Right lobe of liver (tissue), 6 donors: ENCODE results near the gene OSBPL3. TPM values are rescaled to one million over a fixed set of nuclear protein-coding genes. Genes with fewer than 3 reads are reported as not detected.

Source experiments
- ATAC-seq, 4 donors: fragments of 200-7000 bp; cut with Tn5 transposase; one replicate each; pipeline ENCODE4 v1.9.1; 2020; ENCODE audit warnings: mild to moderate bottlenecking in 4 of 4, moderate library complexity in 4 of 4
- DNase-seq, 3 donors: peaks; one replicate each; pipeline ENCODE4 v3.0.0-alpha.2; 2020
- H3K27ac ChIP-seq, 3 donors: fragments of 200-600 bp; one replicate each; pipeline ENCODE4 v1.8.0; 2022
- H3K27me3 ChIP-seq, 2 donors: fragments of 200-600 bp; one replicate each; pipeline ENCODE4 v1.8.0; 2022
- H3K36me3 ChIP-seq, 4 donors: fragments of 200-600 bp; sonication (generic) in 1 of 4; one replicate each; pipeline versions ENCODE4 v1.5.1 to v1.8.0; 2017 to 2022; ENCODE audit warnings: control low read depth in 1 of 4
- H3K4me1 ChIP-seq, 4 donors: fragments of 200-600 bp; sonication (generic) in 1 of 4; one replicate each; pipeline versions ENCODE4 v1.5.1 to v1.8.0; 2017 to 2022; ENCODE audit warnings: control low read depth in 1 of 4
- H3K4me3 ChIP-seq, 3 donors: fragments of 200-600 bp; one replicate each; pipeline ENCODE4 v1.8.0; 2022
- H3K9me3 ChIP-seq, 4 donors: fragments of 200-600 bp; sonication (generic) in 1 of 4; one replicate each; pipeline versions ENCODE4 v1.5.1 to v1.8.0; 2017 to 2022; ENCODE audit warnings: control low read depth in 1 of 4
- POLR2A ChIP-seq: fragments of 450-650 bp; IDR thresholded peaks from one replicate; pipeline ENCODE4 v1.6.1; 2017; ENCODE audit warnings: antibody characterized with exemption, mild to moderate bottlenecking
- WGBS: methylation state at CpG from one replicate; pipeline ENCODE4 v1.1.6; 2018; ENCODE audit warnings: low coverage, low lambda C conversion rate; ENCODE audit not compliant: insufficient coverage; ENCODE audit errors: missing lambda C conversion rate; 5-methylcytosine and 5-hydroxymethylcytosine counted together
- intact Hi-C, 2 donors: fragments of 100-400 bp; cut with DNase I; formaldehyde crosslinking; loops; one replicate each; pipeline versions ENCODE4 v1.11.2 to v1.14.1; 2022
- total RNA-seq, 6 experiments: library from RNA; depleted of rRNA in 2 of 6; stranded (reverse); fragments of >200 nt in 2 of 6; fragmentation: NEBNext Ultra II Directional in 3 of 6; extraction: Animal tissue kit (Norgen Biotek cat#: 25700) in 3 of 6; gene quantifications; one replicate each; pipeline versions ENCODE4 v1.1.0 to v1.2.4, GENCODE V29; 2016 to 2023
- TF ChIP-seq, protein P1 (sequence below), 4 donors: fragments of 200-600 bp in 3 of 4; fragments of 450-650 bp in 1 of 4; IDR thresholded peaks; one replicate each; pipeline versions ENCODE4 v1.5.1 to v1.8.0; 2016 to 2022; ENCODE audit warnings: antibody characterized with exemption in 4 of 4, mild to moderate bottlenecking in 2 of 4
- donor health status: DM: no; HTN: yes; CAD: no.
- donor health status: DM: no; HTN: no; CAD: no.
- donor health status: DM: no; HTN: no; CAD: no.
- donor health status: DM: no; HTN: yes; CAD: no.
- donor health status: DM: no; HTN: yes; CAD: no.

OSBPL3 gene
- total RNA-seq, 6 experiments from 2014 or later = 0.70 to 8.2 (median 2.4) TPM

DNA sequence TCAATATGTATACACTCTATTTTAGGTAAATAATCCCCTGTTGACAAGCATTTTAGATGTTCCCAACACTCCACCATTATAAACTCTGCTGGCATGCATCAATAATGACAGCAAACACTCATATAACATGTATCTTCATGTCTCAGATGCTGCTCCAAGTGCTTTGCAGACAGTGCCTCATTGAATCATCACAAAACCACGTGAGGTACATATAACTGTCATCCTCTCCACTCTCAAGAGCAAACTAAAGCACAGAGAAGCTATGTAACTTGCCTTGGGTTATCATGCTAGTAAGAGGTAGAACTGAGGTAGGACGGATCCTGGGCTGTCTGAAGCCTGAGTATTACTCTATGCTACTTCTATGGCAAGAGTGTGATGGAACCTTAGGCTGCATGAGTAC, 150.2 kb downstream of the OSBPL3 start:
- ATAC-seq = no peak
- Histone ChIP-seq H3K4me1 (no peaks in the 10 kb centered on the region), H3K9me3 (no peaks in the 10 kb centered on the region), H3K27me3 (no peaks in the 10 kb centered on the region), H3K4me3 (no peak overlapping the region), H3K36me3 (no peaks in the 10 kb centered on the region), H3K27ac (no peak overlapping the region)
- TF ChIP-seq, protein P1, sequence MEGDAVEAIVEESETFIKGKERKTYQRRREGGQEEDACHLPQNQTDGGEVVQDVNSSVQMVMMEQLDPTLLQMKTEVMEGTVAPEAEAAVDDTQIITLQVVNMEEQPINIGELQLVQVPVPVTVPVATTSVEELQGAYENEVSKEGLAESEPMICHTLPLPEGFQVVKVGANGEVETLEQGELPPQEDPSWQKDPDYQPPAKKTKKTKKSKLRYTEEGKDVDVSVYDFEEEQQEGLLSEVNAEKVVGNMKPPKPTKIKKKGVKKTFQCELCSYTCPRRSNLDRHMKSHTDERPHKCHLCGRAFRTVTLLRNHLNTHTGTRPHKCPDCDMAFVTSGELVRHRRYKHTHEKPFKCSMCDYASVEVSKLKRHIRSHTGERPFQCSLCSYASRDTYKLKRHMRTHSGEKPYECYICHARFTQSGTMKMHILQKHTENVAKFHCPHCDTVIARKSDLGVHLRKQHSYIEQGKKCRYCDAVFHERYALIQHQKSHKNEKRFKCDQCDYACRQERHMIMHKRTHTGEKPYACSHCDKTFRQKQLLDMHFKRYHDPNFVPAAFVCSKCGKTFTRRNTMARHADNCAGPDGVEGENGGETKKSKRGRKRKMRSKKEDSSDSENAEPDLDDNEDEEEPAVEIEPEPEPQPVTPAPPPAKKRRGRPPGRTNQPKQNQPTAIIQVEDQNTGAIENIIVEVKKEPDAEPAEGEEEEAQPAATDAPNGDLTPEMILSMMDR (IDR thresholded peaks at IDR 0.05) = no peak
- no peak for TF ChIP-seq POLR2A
- intact Hi-C loops = no loop called here
- DNase-seq = no peak
- WGBS = 83% methylated on average over 2 of the region's 2 CpGs

DNA sequence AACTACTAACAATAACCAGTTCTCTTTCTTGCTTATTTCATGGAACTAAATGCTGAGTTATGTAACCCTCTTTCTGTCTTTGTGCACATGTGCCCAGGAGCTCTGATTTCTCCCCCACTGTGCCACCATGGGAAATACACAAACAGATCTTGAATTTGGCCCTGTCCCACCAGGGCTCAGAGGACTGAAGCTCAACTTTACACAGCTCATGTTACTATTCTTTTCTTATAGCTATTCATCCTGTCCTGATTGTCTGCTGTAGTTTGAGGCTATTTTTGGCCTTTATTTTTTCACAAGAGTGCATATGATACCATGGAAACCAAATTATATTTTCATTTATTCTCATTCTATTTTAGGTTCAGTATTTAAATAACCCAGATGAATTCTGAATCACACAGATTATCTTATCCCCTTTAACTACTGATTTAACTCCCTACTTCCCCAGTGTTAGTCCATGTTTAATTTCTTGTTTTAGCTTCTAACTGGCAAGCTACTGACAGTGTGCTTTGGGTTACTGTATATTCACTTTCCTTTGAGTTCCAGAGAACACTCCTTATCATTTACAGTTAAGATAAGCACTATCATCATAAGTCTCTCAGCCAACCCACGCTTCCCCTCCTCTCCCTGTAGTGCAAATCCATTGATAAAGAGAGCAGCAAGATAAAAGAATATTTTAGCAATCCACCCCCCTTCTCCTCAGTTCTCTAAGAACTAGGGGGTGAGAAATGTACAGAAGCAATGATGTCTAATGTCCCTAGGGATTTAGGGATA, 150.9 kb downstream of the OSBPL3 start:
- no peak for ATAC-seq
- WGBS = 43% methylated on average over 1 of the region's 1 CpG
- no peaks in the 10 kb centered on the region for H3K9me3 ChIP-seq
- no peaks in the 10 kb centered on the region for H3K27me3 ChIP-seq
- intact Hi-C loops = no loop called here
- no peak overlapping the region for H3K4me3 ChIP-seq
- H3K36me3 ChIP-seq = no peaks in the 10 kb centered on the region
- no peaks in the 10 kb centered on the region for H3K4me1 ChIP-seq
- no peak overlapping the region for H3K27ac ChIP-seq
- no peak for DNase-seq
- no peak for TF ChIP-seq POLR2A
- TF ChIP-seq, protein P1 (IDR thresholded peaks at IDR 0.05) = no peak

DNA sequence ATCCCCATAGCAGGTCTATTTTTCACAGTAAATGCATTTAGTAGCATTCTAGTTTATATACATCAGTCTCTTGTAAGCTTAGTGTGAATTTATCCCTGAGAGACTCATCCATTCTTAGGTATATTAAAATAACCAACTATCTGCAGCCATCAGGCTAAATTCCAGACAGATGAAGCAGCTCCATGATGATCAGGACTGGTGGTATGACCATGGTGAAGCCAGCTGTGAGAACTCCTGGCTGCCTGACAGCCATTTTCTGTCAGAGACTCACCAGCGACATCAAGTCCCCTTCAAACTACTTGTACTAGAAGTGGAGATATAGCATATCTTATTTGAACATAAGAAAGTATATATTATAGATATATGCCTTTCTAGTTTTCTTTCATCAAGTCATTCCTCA, 152.4 kb downstream of the OSBPL3 start:
- WGBS = 100% methylated on average over 1 of the region's 1 CpG
- no peaks in the 10 kb centered on the region for H3K27me3 ChIP-seq
- no peak overlapping the region for H3K27ac ChIP-seq
- TF ChIP-seq, protein P1 (IDR thresholded peaks at IDR 0.05) = no peak
- TF ChIP-seq POLR2A = no peak
- DNase-seq = no peak
- no peaks in the 10 kb centered on the region for H3K36me3 ChIP-seq
- H3K9me3 ChIP-seq = no peaks in the 10 kb centered on the region
- no peaks in the 10 kb centered on the region for H3K4me1 ChIP-seq
- intact Hi-C loops = no loop called here
- H3K4me3 ChIP-seq = no peak overlapping the region
- no peak for ATAC-seq

DNA sequence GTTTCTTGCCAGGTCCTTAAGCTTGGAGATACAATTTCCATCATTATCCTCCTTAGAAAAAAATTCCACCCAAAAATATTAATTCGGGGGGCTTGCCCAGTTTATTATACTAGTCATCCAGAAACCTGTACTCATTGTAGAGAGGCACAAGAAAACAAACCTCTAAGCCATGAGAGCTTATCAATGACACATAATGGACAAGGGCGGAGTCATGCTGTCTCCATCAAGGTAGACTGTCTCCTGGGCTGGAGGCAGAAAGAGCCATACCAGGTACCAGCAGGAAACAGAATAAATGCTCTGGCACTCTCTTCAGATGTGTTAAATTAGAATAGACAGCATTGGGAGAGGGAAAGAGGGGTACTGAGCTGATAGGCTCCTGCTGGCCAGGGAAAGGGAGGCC, 153.0 kb downstream of the OSBPL3 start:
- WGBS = 67% methylated on average over 2 of the region's 2 CpGs
- TF ChIP-seq POLR2A = no peak
- TF ChIP-seq, protein P1 (IDR thresholded peaks at IDR 0.05) = no peak
- intact Hi-C loops = no loop called here
- no peaks in the 10 kb centered on the region for H3K4me1 ChIP-seq
- no peaks in the 10 kb centered on the region for H3K36me3 ChIP-seq
- no peak overlapping the region for H3K4me3 ChIP-seq
- H3K9me3 ChIP-seq = no peaks in the 10 kb centered on the region
- ATAC-seq = no peak
- no peak for DNase-seq
- no peaks in the 10 kb centered on the region for H3K27me3 ChIP-seq
- H3K27ac ChIP-seq = no peak overlapping the region
